NCI-H128 (cell line): ENCODE data around the gene CLEC2D.
"Not testable (repeated sequence)": the region's sequence is repeated elsewhere in the genome, so short reads cannot be mapped to it uniquely, and the experiment has no call there.

Experiments
- DNase-seq: peaks from one replicate; lab custom pipeline; 2025; ENCODE audit not compliant: unreplicated experiment; lab: John Stamatoyannopoulos, UW

The CLEC2D gene

GRCh38 chr12:9699269-9699897, 29.9 kb downstream of the CLEC2D start:
- DNase-seq: no peak

GRCh38 chr12:9699898-9700605, 30.5 kb downstream of the CLEC2D start:
- DNase-seq: no peak

GRCh38 chr12:9700606-9700956, 31.1 kb downstream of the CLEC2D start:
- no peak for DNase-seq

- no peak for DNase-seq
These were observed 32.1 kb downstream of the CLEC2D start for GRCh38 chr12:9701380-9702154.

- no peak for DNase-seq
These were observed 32.7 kb downstream of the CLEC2D start for GRCh38 chr12:9702255-9702654.

GRCh38 chr12:9704561-9704960, 35.0 kb downstream of the CLEC2D start:
- DNase-seq: not testable (repeated sequence)

GRCh38 chr12:9706086-9706685, 36.7 kb downstream of the CLEC2D start:
- no peak for DNase-seq

GRCh38 chr12:9707356-9707755, 37.8 kb downstream of the CLEC2D start:
- DNase-seq: no peak

GRCh38 chr12:9707864-9708808, 38.6 kb downstream of the CLEC2D start:
- no peak for DNase-seq

GRCh38 chr12:9708853-9709252, 39.3 kb downstream of the CLEC2D start:
- no peak for DNase-seq

- no peak for DNase-seq
These were observed 41.3 kb downstream of the CLEC2D start for GRCh38 chr12:9710584-9711375.

GRCh38 chr12:9711664-9712063, 42.2 kb downstream of the CLEC2D start:
- no peak for DNase-seq

- not testable (repeated sequence) for DNase-seq
These were observed 43.6 kb downstream of the CLEC2D start for GRCh38 chr12:9713032-9713558.

GRCh38 chr12:9717070-9717925, 47.8 kb downstream of the CLEC2D start:
- no peak for DNase-seq

GRCh38 chr12:9718968-9719367, 49.5 kb downstream of the CLEC2D start:
- no peak for DNase-seq

GRCh38 chr12:9719790-9720189, 50.3 kb downstream of the CLEC2D start:
- no peak for DNase-seq

GRCh38 chr12:9721394-9722092, 52.0 kb downstream of the CLEC2D start:
- no peak for DNase-seq

GRCh38 chr12:9724023-9724422, 54.5 kb downstream of the CLEC2D start:
- DNase-seq: no peak
